ENCODE measurements around the gene WNT6. TPM values are rescaled to one million over a fixed set of nuclear protein-coding genes. Genes with fewer than 3 reads are reported as not detected.

Gene WNT6
- total RNA-seq, 1 experiment from 2014 or later: 1.4 TPM

- no peaks in the 10 kb centered on the region for H3K27me3 ChIP-seq (ENCODE audit: insufficient read depth, low read length)
- no peak overlapping the region for H3K27ac ChIP-seq (ENCODE audit: low read depth, low read length)
- H3K4me1 ChIP-seq (ENCODE audit: control insufficient read depth in 1 of 2, insufficient read depth in 2 of 2, low read length in 2 of 2): no peaks in the 10 kb centered on the region
- H3K9me3 ChIP-seq (ENCODE audit: control insufficient read depth in 1 of 2, insufficient read depth in 1 of 2, low read depth in 1 of 2, low read length in 2 of 2): no peaks in the 10 kb centered on the region
- H3K4me2 ChIP-seq (ENCODE audit: low read length): no peak overlapping the region
- POLR2A ChIA-PET: no interaction called here
- no peak overlapping the region for H3K4me3 ChIP-seq (replicated peaks in 1 of 2; ENCODE audit: low read depth in 1 of 2, low read length in 2 of 2)
- RAD21 ChIA-PET (ENCODE audit: low non-redundant PET in 1 of 2, low total read pairs in 2 of 2, uncharacterized antibody in 2 of 2, unreplicated experiment in 2 of 2): no interaction called here
- H2AFZ ChIP-seq (ENCODE audit: low read depth, low read length, poor library complexity, severe bottlenecking): no peak overlapping the region
- no peaks in the 10 kb centered on the region for H3K36me3 ChIP-seq (ENCODE audit: control insufficient read depth in 1 of 2, insufficient read depth in 2 of 2, low read length in 2 of 2)
- H4K20me1 ChIP-seq (ENCODE audit: insufficient read depth): no peaks in the 10 kb centered on the region
- H3K9me2 ChIP-seq (ENCODE audit: insufficient read depth): no peaks in the 10 kb centered on the region
- TF ChIP-seq, protein P1, sequence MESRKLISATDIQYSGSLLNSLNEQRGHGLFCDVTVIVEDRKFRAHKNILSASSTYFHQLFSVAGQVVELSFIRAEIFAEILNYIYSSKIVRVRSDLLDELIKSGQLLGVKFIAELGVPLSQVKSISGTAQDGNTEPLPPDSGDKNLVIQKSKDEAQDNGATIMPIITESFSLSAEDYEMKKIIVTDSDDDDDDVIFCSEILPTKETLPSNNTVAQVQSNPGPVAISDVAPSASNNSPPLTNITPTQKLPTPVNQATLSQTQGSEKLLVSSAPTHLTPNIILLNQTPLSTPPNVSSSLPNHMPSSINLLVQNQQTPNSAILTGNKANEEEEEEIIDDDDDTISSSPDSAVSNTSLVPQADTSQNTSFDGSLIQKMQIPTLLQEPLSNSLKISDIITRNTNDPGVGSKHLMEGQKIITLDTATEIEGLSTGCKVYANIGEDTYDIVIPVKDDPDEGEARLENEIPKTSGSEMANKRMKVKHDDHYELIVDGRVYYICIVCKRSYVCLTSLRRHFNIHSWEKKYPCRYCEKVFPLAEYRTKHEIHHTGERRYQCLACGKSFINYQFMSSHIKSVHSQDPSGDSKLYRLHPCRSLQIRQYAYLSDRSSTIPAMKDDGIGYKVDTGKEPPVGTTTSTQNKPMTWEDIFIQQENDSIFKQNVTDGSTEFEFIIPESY (IDR thresholded peaks at IDR 0.05; ENCODE audit: extremely low read depth, insufficient replicate concordance, low read length): no peak
- no peak for TF ChIP-seq TCF7L2 (IDR thresholded peaks at IDR 0.05; ENCODE audit: borderline replicate concordance, extremely low read depth, insufficient read depth, insufficient read length)
- no peak for TF ChIP-seq EZH2 (IDR thresholded peaks at IDR 0.05)
- TF ChIP-seq RAD21 (IDR thresholded peaks at IDR 0.05; ENCODE audit: low read depth): no peak
- no peak for TF ChIP-seq EGR1 (IDR thresholded peaks at IDR 0.05; ENCODE audit: low read depth)
- TF ChIP-seq SP1 (IDR thresholded peaks at IDR 0.05; ENCODE audit: low read depth): no peak
- no peak for TF ChIP-seq SIN3A (IDR thresholded peaks at IDR 0.05; ENCODE audit: low read depth)
- no peak for TF ChIP-seq CEBPB (IDR thresholded peaks at IDR 0.05; ENCODE audit: low read depth)
- TF ChIP-seq ATF3 (IDR thresholded peaks at IDR 0.05): no peak
- no peak for TF ChIP-seq YY1 (IDR thresholded peaks at IDR 0.05; ENCODE audit: extremely low read depth, insufficient replicate concordance, low read depth, low read length)
- TF ChIP-seq POLR2A (IDR thresholded peaks at IDR 0.05; ENCODE audit: borderline replicate concordance, extremely low read depth, insufficient read depth, insufficient read length): no peak
- TF ChIP-seq EZH2phosphoT487 (IDR thresholded peaks at IDR 0.05; ENCODE audit: borderline replicate concordance): no peak
- no peak for TF ChIP-seq REST (IDR thresholded peaks at IDR 0.05; ENCODE audit: low read depth)
- TF ChIP-seq ZNF274 (IDR thresholded peaks at IDR 0.05; ENCODE audit: low read depth, low read length): no peak
- TF ChIP-seq CBX3 (IDR thresholded peaks at IDR 0.05; ENCODE audit: low read depth): no peak
- TF ChIP-seq, protein P2, sequence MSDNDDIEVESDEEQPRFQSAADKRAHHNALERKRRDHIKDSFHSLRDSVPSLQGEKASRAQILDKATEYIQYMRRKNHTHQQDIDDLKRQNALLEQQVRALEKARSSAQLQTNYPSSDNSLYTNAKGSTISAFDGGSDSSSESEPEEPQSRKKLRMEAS (IDR thresholded peaks at IDR 0.05): no peak
- TF ChIP-seq SRF (IDR thresholded peaks at IDR 0.05; ENCODE audit: low read depth): no peak
- no peak for TF ChIP-seq ZFX (IDR thresholded peaks at IDR 0.05)
- ATAC-seq (no peak), DNase-seq (ENCODE audit: low read depth, low spot score) (no peak)
- no peak overlapping the region for H3K9ac ChIP-seq (ENCODE audit: low read length)
- intact Hi-C loops (cut with micrococcal nuclease): no loop called here
- no peaks in the 10 kb centered on the region for H3K79me2 ChIP-seq (ENCODE audit: insufficient read depth, low read length)
- CTCF ChIA-PET: no interaction called here
- BruUV-seq (replicated peaks): no TSS peak
Measured at GRCh38 chr2:218822622-218823021, 37.0 kb upstream of the WNT6 start.

Measured in HCT116 (cell line).